ENCODE measurements around the gene RNASE4. TPM values are rescaled to one million over a fixed set of nuclear protein-coding genes. Genes with fewer than 3 reads are reported as not detected.

The RNASE4 gene
- total RNA-seq, 4 donors from 2014 or later = 5.8 to 51.7 (median 33.6) TPM

- no peaks in the 10 kb centered on the region for H3K36me3 ChIP-seq
- H3K9me3 ChIP-seq = no peaks in the 10 kb centered on the region
- H3K4me1 ChIP-seq = peaks cover 0 to 11% (median 0%) of the 10 kb centered on the region in 4 donors
- H3K27me3 ChIP-seq = peaks cover 0 to 12% of the 10 kb centered on the region in 2 donors
- TF ChIP-seq POLR2A (IDR thresholded peaks at IDR 0.05) = no peak
- TF ChIP-seq, protein P1, sequence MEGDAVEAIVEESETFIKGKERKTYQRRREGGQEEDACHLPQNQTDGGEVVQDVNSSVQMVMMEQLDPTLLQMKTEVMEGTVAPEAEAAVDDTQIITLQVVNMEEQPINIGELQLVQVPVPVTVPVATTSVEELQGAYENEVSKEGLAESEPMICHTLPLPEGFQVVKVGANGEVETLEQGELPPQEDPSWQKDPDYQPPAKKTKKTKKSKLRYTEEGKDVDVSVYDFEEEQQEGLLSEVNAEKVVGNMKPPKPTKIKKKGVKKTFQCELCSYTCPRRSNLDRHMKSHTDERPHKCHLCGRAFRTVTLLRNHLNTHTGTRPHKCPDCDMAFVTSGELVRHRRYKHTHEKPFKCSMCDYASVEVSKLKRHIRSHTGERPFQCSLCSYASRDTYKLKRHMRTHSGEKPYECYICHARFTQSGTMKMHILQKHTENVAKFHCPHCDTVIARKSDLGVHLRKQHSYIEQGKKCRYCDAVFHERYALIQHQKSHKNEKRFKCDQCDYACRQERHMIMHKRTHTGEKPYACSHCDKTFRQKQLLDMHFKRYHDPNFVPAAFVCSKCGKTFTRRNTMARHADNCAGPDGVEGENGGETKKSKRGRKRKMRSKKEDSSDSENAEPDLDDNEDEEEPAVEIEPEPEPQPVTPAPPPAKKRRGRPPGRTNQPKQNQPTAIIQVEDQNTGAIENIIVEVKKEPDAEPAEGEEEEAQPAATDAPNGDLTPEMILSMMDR (IDR thresholded peaks at IDR 0.05) = no peak
- no peak overlapping the region for H3K4me3 ChIP-seq
- DNase-seq = no peak
- no peak overlapping the region for H3K27ac ChIP-seq
Measured at GRCh38 chr14:20652996-20653975, 31.1 kb upstream of the RNASE4 start.

DNA sequence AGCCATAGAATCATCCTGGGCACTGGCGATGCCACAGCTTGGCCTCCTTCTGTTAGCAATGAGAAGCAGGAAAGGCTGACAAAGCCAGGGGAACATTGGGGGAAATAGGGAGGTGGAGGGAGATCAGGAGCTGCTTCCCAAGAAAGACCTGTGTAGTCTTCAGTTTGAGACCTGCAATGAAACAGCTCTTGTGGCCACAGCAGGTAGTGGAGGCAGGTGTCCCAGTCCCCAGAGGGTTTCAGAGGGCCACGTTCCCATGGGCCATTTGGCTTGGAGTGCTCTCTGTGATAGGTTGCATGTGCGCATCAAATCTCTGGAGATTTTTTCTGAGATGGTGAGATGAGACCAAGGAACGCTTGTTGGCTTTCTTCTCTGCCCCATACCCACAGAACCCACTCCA is 28.5 kb upstream of the RNASE4 start:
- H3K27ac ChIP-seq = no peak overlapping the region
- no peak overlapping the region for H3K4me3 ChIP-seq
- no peak for DNase-seq
- peaks cover 0 to 12% of the 10 kb centered on the region in 2 donors for H3K27me3 ChIP-seq
- no peaks in the 10 kb centered on the region for H3K9me3 ChIP-seq
- no peaks in the 10 kb centered on the region for H3K36me3 ChIP-seq
- TF ChIP-seq POLR2A (IDR thresholded peaks at IDR 0.05) = no peak
- TF ChIP-seq, protein P1 (IDR thresholded peaks at IDR 0.05) = no peak
- H3K4me1 ChIP-seq = peaks cover 0 to 11% (median 0%) of the 10 kb centered on the region in 4 donors

DNA sequence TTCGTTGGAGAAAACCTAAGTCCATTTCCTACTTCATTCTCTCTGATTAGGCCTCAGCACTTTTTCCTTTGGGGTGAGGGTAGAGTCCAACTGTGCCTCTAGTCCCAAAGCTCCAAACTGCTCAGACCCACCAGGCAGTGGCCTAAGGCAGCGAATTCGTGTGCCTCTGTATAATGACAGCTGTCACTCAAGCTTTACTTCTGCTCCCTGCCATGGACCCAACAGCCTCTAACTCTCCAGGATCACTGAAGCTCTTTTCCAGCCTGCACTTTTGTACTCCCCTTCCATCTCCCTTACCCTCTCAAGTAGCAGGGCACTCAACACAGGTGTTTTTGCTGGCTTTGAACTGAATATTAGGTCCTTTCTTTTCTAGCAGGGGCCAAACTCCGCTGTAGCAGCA is 28.1 kb upstream of the RNASE4 start:
- peaks cover 0 to 11% (median 0%) of the 10 kb centered on the region in 4 donors for H3K4me1 ChIP-seq
- no peaks in the 10 kb centered on the region for H3K9me3 ChIP-seq
- H3K36me3 ChIP-seq = no peaks in the 10 kb centered on the region
- H3K27ac ChIP-seq = no peak overlapping the region
- peaks cover 0 to 12% of the 10 kb centered on the region in 2 donors for H3K27me3 ChIP-seq
- no peak for DNase-seq
- no peak overlapping the region for H3K4me3 ChIP-seq
- TF ChIP-seq, protein P1 (IDR thresholded peaks at IDR 0.05) = no peak
- no peak for TF ChIP-seq POLR2A (IDR thresholded peaks at IDR 0.05)

GRCh38 chr14:20657216-20658211 is 26.8 kb upstream of the RNASE4 start:
- Histone ChIP-seq H3K36me3 (no peaks in the 10 kb centered on the region), H3K4me3 (no peak overlapping the region), H3K9me3 (no peaks in the 10 kb centered on the region), H3K27me3 (peaks cover 0 to 12% of the 10 kb centered on the region in 2 donors), H3K27ac (no peak overlapping the region), H3K4me1 (peaks cover 0 to 11% (median 0%) of the 10 kb centered on the region in 4 donors)
- no peak for DNase-seq
- TF ChIP-seq, protein P1 (IDR thresholded peaks at IDR 0.05) = no peak
- TF ChIP-seq POLR2A (IDR thresholded peaks at IDR 0.05) = no peak

GRCh38 chr14:20658246-20658645 is 26.1 kb upstream of the RNASE4 start:
- TF ChIP-seq, protein P1 (IDR thresholded peaks at IDR 0.05) = no peak
- TF ChIP-seq POLR2A (IDR thresholded peaks at IDR 0.05) = no peak
- Histone ChIP-seq H3K27ac (no peak overlapping the region), H3K27me3 (peaks cover 0 to 7% of the 10 kb centered on the region in 2 donors), H3K36me3 (no peaks in the 10 kb centered on the region), H3K4me1 (peaks cover 0 to 9% (median 0%) of the 10 kb centered on the region in 4 donors), H3K9me3 (no peaks in the 10 kb centered on the region), H3K4me3 (no peak overlapping the region)
- no peak for DNase-seq

Data from Peyer's patch (tissue), 4 donors.